NCI-H2196 treated with DMSO at 0.1 percent for 48 hours (cell line): ENCODE measurements around the gene TBX15.

Source experiments
- DNase-seq: peaks from one replicate; lab custom pipeline; 2025; ENCODE audit not compliant: unreplicated experiment; lab: John Stamatoyannopoulos, UW

TBX15 gene

GRCh38 chr1:118899340-118899739, 88.8 kb downstream of the TBX15 start:
- no peak for DNase-seq

- no peak for DNase-seq
Measured at GRCh38 chr1:118898712-118899111, 89.4 kb downstream of the TBX15 start.

- no peak for DNase-seq
Measured at GRCh38 chr1:118896416-118896815, 91.7 kb downstream of the TBX15 start.

GRCh38 chr1:118894836-118895235, 93.3 kb downstream of the TBX15 start:
- DNase-seq, result no peak

- no peak for DNase-seq
Measured at GRCh38 chr1:118890851-118891384, 97.2 kb downstream of the TBX15 start.

- DNase-seq, result no peak
Measured at GRCh38 chr1:118884946-118885345, 103.2 kb downstream of the TBX15 start.

- no peak for DNase-seq
Measured at GRCh38 chr1:118881751-118882150, 106.4 kb downstream of the TBX15 start.

GRCh38 chr1:118878661-118879060, 109.5 kb downstream of the TBX15 start:
- no peak for DNase-seq

GRCh38 chr1:118877668-118878396, 110.3 kb downstream of the TBX15 start:
- no peak for DNase-seq

GRCh38 chr1:118871582-118872171, 116.5 kb downstream of the TBX15 start:
- DNase-seq, result no peak

- no peak for DNase-seq
Measured at GRCh38 chr1:118868387-118868786, 119.8 kb downstream of the TBX15 start.

GRCh38 chr1:118866330-118866729, 121.8 kb downstream of the TBX15 start:
- DNase-seq, result no peak

- no peak for DNase-seq
Measured at GRCh38 chr1:118863688-118864087, 124.5 kb downstream of the TBX15 start.

- no peak for DNase-seq
Measured at GRCh38 chr1:118862755-118863154, 125.4 kb downstream of the TBX15 start.

- DNase-seq, result no peak
Measured at GRCh38 chr1:118861216-118861615, 126.9 kb downstream of the TBX15 start.

GRCh38 chr1:118859999-118860398, 128.1 kb downstream of the TBX15 start:
- no peak for DNase-seq

GRCh38 chr1:118846443-118846842, 141.7 kb downstream of the TBX15 start:
- DNase-seq, result no peak

GRCh38 chr1:118842452-118843201, 145.5 kb downstream of the TBX15 start:
- DNase-seq, result peak; percentile 11

- DNase-seq, result no peak
Measured at GRCh38 chr1:118841521-118841920, 146.6 kb downstream of the TBX15 start.
